HG03196 (cell line): Measurements from ENCODE around the gene STK24.

Source experiments
- ATAC-seq: cut with Tn5 transposase; IDR thresholded peaks from one replicate; pipeline ENCODE4 v1.9.1; 2021; ENCODE audit not compliant: unreplicated experiment

The STK24 gene

GRCh38 chr13:98475522-98475921, 101.4 kb downstream of the STK24 start:
- no peak for ATAC-seq

GRCh38 chr13:98474761-98475160, 102.1 kb downstream of the STK24 start:
- no peak for ATAC-seq

DNA sequence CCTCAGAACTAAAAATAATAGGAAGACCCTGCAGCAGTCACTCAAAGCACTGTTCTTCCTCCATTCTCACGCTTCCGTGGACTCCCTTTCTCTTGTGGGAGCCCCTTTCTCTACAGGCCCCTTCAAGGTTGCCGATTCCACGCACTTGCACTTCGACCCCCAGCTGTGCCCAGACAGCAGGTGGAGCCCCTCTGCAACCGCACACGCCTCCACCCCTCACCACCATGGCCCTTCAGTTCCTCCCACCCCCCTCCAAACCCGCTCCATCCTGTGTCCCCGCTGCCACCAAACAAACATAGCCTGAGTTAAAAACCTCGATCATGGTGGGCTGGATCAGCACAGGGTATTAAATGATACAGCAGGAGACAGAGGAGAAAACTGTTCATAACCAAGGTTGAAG, 102.6 kb downstream of the STK24 start:
- ATAC-seq = no peak

GRCh38 chr13:98473788-98474144, 103.1 kb downstream of the STK24 start:
- ATAC-seq = no peak

GRCh38 chr13:98473135-98473787, 103.6 kb downstream of the STK24 start:
- ATAC-seq = no peak

- ATAC-seq = no peak
These were observed 105.0 kb downstream of the STK24 start for GRCh38 chr13:98471934-98472333.

DNA sequence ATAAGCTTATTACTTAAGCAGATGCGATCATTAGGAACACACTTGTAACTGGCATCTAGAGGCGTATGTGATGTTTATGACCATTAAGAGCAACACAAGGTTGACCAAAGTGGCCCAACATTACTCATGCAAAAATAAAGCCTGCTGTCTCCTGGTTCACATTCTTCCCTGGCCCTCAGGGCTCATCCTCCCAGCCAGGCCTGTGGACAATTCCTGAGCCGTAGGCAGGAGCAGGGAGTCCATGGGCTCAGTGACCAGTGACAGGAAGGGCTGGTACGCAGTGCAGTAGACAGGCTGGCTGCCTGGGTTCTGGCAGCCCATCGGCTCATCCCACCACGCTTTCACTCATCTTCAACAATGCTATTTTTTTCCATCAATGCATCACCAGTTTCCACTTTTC, 106.0 kb downstream of the STK24 start:
- no peak for ATAC-seq

DNA sequence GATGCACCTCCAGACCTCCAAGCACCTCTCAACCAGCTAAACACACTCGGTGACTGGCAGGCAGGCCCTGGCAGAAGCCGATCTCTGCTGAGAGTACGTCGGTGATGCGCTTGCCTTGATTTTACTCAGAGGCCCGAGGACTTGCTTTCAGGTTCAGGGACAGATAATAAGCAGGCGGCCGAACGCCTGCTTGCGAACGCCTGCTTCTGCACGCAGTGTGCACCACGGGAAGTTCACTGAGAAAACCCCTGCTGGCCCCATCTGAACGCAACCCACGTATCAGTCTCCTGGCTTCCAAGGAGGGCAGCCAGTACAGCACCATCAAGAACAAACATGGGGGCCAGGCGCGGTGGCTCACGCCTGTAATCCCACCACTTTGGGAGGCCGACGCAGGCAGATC, 108.0 kb downstream of the STK24 start:
- ATAC-seq = no peak

DNA sequence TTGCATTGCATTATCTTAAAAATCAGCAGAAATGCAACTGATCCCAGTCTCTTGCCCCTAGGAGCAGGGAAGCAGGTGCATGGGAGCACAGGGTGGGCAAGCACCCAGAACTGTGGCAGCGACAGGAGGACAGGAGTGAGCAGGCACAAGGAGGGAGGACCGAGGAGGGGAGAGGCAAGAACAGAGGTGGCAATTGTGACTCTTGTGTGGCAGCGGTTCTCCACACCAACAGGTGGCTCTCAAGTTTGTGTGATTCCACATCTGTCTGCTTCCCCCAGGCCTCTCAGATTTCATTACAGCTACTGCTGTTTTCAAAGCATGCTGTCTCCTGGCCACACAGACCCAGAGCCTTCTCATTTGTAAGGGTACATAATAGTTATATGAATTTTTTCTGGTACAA, 108.5 kb downstream of the STK24 start:
- no peak for ATAC-seq

- ATAC-seq = no peak
These were observed 109.5 kb downstream of the STK24 start for GRCh38 chr13:98467263-98467985.

- ATAC-seq = no peak
These were observed 110.2 kb downstream of the STK24 start for GRCh38 chr13:98466634-98467236.

- ATAC-seq = no peak
These were observed 114.0 kb downstream of the STK24 start for GRCh38 chr13:98462946-98463345.

DNA sequence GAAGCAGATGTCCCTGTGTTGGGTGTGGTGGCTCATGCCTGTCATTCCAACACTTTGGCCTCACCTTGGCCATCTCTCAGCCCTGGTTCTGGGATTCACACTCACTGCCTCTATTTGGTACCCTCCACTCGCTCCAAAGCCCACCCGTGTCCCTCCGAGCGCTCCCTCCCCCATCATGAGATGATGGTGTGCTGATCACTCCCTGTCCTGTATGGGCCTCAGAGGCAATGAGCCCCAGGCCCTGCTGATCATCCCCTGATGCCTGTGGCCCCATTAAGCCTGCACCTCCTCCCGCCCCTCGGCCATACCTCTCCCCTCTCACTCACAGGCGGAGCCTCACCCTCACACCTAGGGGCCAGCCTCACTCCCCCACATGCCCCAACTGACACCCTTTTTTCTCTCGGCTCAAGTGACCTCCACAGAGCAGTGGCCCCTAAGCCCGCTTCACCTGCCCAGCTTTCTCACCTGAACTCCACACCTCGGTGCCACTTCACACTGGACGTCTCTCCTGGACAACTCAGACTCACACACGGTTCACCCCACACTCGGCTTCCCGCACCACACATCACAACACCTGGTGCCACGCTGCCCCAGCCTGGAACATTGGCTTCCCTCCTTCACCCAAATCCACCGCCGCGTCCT, 114.5 kb downstream of the STK24 start:
- no peak for ATAC-seq

- ATAC-seq = no peak
These were observed 115.2 kb downstream of the STK24 start for GRCh38 chr13:98461486-98462240.

DNA sequence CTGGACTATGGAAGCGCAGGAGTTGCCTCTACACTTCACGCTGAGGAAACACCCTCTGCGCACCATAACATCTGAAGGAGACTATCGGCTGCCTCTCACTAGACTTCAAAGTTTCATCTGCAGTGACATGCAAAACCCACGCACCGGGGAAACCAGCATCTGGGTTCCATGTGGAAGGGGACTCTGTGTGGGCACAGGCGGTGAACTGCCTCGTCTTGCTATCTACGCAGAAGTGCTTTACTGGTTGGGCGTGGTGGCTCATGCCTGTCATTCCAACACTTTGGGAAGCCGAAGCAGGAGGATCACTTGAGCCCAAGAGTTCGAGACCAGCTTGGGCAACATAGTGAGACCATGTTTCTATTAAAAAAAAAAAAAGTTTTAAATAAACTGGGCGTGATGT, 116.4 kb downstream of the STK24 start:
- ATAC-seq = no peak

DNA sequence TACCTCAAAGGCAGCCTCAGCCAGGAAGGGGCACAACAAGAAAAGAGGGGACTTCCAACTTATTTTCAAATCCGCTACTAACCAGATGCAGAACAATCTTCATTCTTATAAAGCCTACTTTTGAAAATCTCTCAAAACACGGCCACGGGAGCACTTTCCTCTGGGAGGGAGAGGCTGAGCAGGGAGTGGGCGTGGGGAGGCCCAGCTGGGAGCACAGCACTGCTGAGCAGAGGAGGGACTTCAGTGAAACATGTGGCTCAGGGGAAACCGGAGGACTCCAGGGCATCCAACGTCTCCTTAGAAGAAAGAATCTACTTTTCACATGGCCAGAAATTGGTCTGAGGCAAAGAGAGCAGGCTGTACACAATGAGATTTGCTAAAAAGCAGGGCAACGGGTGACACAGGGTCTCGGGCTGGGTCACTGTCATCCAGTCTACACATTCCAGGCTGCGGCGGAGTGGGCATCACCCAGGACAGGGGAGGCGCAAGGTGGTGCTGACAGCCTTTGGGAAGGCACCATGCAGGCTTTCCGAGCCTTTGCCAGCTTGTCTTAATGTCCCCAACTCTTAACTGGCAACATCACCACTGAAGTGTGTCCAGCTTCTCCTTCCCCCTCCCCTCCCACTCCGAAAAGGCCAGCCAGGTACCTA, 117.1 kb downstream of the STK24 start:
- ATAC-seq = no peak

GRCh38 chr13:98459171-98459681, 117.7 kb downstream of the STK24 start:
- ATAC-seq = no peak

- ATAC-seq = no peak
These were observed 118.5 kb downstream of the STK24 start for GRCh38 chr13:98458431-98458830.

DNA sequence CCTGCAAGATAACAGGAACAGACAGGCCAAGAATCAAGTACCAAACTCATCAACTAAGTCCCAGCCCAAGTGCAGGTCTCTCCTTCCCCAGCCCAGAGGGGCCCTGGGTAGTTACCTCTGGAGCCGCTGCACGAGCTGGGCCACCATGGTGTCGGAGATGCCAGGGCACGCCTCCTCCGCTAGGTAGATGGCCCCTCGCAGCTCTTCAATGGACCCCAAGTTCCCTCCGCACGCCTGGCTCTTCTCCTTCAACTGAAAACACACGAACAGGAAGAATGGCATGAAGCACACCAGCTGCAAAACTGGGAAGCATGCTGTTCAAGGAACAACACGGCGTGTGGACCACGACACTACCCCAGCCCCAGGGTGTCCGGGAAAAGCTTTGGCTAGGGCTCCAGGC, 119.9 kb downstream of the STK24 start:
- ATAC-seq = no peak

DNA sequence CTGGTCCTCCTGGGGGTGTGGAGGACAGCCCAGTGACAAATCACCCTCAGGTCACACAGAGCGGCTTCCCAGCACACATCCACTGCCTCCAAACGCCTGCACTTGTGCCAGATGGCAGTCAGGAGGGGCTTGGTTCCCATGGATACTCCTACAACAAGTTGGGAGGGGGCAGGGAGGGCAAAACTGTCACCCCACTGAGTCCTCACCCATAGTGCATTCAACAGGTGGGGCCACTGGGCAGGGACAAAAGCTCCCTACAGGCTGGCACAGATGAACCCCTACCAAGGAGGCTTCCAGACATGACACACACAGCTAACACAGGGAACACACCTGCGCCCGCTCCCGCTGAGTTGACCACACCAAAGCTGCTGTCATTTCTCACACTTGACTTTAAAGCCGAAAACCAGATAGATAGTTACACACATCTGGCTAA, 120.5 kb downstream of the STK24 start:
- no peak for ATAC-seq
